Measurements from ENCODE around the gene PLAU.

DNA sequence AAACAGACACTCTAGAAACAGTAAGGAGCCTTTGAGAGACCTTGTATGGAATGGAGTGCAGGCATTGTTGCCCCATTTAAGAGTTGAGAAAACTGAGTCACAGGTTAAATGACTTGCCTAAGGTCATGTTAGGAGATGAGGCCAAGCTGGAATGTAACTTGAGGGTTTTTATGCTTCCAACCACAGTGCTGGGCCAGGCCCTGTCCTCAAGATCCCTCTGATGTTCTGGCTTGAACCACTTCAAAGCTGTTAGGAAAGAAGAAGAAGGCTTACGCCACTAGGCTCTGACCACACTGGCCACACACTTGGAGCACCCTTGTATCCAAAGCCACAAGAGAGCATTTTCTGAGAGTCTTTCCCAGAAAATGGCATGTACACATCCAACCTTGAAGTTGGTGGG, 42.7 kb downstream of the PLAU start:
- TF ChIP-seq, protein P1, sequence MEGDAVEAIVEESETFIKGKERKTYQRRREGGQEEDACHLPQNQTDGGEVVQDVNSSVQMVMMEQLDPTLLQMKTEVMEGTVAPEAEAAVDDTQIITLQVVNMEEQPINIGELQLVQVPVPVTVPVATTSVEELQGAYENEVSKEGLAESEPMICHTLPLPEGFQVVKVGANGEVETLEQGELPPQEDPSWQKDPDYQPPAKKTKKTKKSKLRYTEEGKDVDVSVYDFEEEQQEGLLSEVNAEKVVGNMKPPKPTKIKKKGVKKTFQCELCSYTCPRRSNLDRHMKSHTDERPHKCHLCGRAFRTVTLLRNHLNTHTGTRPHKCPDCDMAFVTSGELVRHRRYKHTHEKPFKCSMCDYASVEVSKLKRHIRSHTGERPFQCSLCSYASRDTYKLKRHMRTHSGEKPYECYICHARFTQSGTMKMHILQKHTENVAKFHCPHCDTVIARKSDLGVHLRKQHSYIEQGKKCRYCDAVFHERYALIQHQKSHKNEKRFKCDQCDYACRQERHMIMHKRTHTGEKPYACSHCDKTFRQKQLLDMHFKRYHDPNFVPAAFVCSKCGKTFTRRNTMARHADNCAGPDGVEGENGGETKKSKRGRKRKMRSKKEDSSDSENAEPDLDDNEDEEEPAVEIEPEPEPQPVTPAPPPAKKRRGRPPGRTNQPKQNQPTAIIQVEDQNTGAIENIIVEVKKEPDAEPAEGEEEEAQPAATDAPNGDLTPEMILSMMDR (conservative IDR thresholded peaks at IDR 0.05 in 1 of 2, IDR thresholded peaks at IDR 0.05 in 1 of 2; ENCODE audit: low read depth in 1 of 2, low read length in 2 of 2) = no peak
- no peak for TF ChIP-seq EZH2 (IDR thresholded peaks at IDR 0.05; ENCODE audit: low read length, missing control alignments)
